Keratinocyte (primary cell): ENCODE data around the gene SARS1. TPM values are rescaled to one million over a fixed set of nuclear protein-coding genes. Genes with fewer than 3 reads are reported as not detected.

Experiments
- DNase-seq: peaks from one replicate; pipeline ENCODE4 v3.0.0-alpha.2; 2011; ENCODE audit warnings: low read depth, missing footprints, low spot score
- FAIRE-seq: peaks from 2 replicates; lab custom pipeline; 2011; peaks lifted over from hg19 to GRCh38; lab: Jason Lieb, UNC
- H2AFZ ChIP-seq: 2 replicates; pipeline ENCODE4 v1.6.0; 2012; ENCODE audit warnings: low read length, control low read depth, inconsistent platforms; ENCODE audit not compliant: control insufficient read depth
- H3K27ac ChIP-seq: 2 replicates; pipeline ENCODE4 v1.5.1; 2011; ENCODE audit warnings: low read length; ENCODE audit not compliant: control insufficient read depth, insufficient read depth
- H3K27me3 ChIP-seq: 3 replicates; pipeline ENCODE4 v1.6.0; 2011; ENCODE audit warnings: low read length; ENCODE audit not compliant: control insufficient read depth, insufficient read depth; ENCODE audit errors: extremely low read depth
- H3K36me3 ChIP-seq, 2 experiments: 2 replicates in 1 of 2; 3 replicates in 1 of 2; pipeline ENCODE4 v1.5.1; 2011; ENCODE audit warnings: low read length in 2 of 2, mild to moderate bottlenecking in 1 of 2; ENCODE audit not compliant: control insufficient read depth in 2 of 2, insufficient read depth in 2 of 2; ENCODE audit errors: extremely low read depth in 1 of 2
- H3K4me1 ChIP-seq: 3 replicates; pipeline ENCODE4 v1.5.1; 2011; ENCODE audit warnings: low read length; ENCODE audit not compliant: control insufficient read depth, insufficient read depth; ENCODE audit errors: extremely low read depth
- H3K4me2 ChIP-seq: 3 replicates; pipeline ENCODE4 v1.6.0; 2011; ENCODE audit warnings: low read depth, low read length; ENCODE audit not compliant: control insufficient read depth, insufficient read depth; ENCODE audit errors: extremely low read depth
- H3K4me3 ChIP-seq, 3 experiments: fragments of 200-600 bp in 1 of 3; sonication (generic) in 1 of 3; 2 replicates in 2 of 3; 3 replicates in 1 of 3; pipeline ENCODE4 v1.5.1; 2011 to 2016; ENCODE audit warnings: low read length in 3 of 3, mild to moderate bottlenecking in 3 of 3, control low read depth in 2 of 3, inconsistent platforms in 1 of 3, low read depth in 1 of 3, mixed read lengths in 1 of 3, mixed run types in 1 of 3, moderate library complexity in 1 of 3; ENCODE audit not compliant: control insufficient read depth in 2 of 3, insufficient read depth in 2 of 3; ENCODE audit errors: extremely low read depth in 1 of 3
- H3K79me2 ChIP-seq: 2 replicates; pipeline ENCODE4 v1.6.0; 2012; ENCODE audit warnings: low read length; ENCODE audit not compliant: control insufficient read depth, insufficient read depth
- H3K9ac ChIP-seq: 3 replicates; pipeline ENCODE4 v1.6.0; 2011; ENCODE audit warnings: low read length; ENCODE audit not compliant: control insufficient read depth, insufficient read depth; ENCODE audit errors: extremely low read depth
- H3K9me1 ChIP-seq: 3 replicates; pipeline ENCODE4 v1.6.0; 2011; ENCODE audit warnings: low read length; ENCODE audit not compliant: control insufficient read depth, insufficient read depth; ENCODE audit errors: extremely low read depth
- H3K9me3 ChIP-seq: 2 replicates; pipeline ENCODE4 v1.5.1; 2012; ENCODE audit warnings: low read depth, low read length; ENCODE audit not compliant: control insufficient read depth
- H4K20me1 ChIP-seq: 3 replicates; pipeline ENCODE4 v1.6.0; 2011; ENCODE audit warnings: low read length; ENCODE audit not compliant: control insufficient read depth, insufficient read depth; ENCODE audit errors: extremely low read depth
- CTCF ChIP-seq, 3 experiments: IDR thresholded peaks in 1 of 3; conservative IDR thresholded peaks in 1 of 3; optimal IDR thresholded peaks in 1 of 3; 2 replicates in 2 of 3; 3 replicates in 1 of 3; pipeline versions ENCODE3 to v1.5.1; 2011; ENCODE audit warnings: low read length in 3 of 3, mild to moderate bottlenecking in 3 of 3, moderate library complexity in 2 of 3, control low read depth in 1 of 3, inconsistent platforms in 1 of 3; ENCODE audit not compliant: insufficient read depth in 2 of 3; ENCODE audit errors: extremely low read depth in 1 of 3
- EZH2 ChIP-seq: IDR thresholded peaks from one replicate; pipeline ENCODE4 v1.6.1; 2012; ENCODE audit warnings: inconsistent platforms, mild to moderate bottlenecking, low read length, moderate library complexity
- dilution Hi-C: fragments of 300-500 bp; cut with MboI; formaldehyde crosslinking; loops from one replicate; pipeline ENCODE4 v1.7.0; 2020; ENCODE audit warnings: low sequenced_read_pairs; ENCODE audit not compliant: extremely low pct_ligation_motif_present
- polyA plus RNA-seq, 5 experiments: library from polyadenylated mRNA; depleted of rRNA in 3 of 5; stranded (reverse) in 3 of 5; stranded (forward) in 1 of 5; unstranded in 1 of 5; fragments of >200 nt; gene quantifications; 1 replicate in 1 of 5; 2 replicates in 3 of 5; 3 replicates in 1 of 5; pipeline versions ENCODE4 v1.2.1 to v1.2.3, GENCODE V29; 2011 to 2012; ENCODE audit warnings: missing spikeins in 2 of 5, low read depth in 1 of 5, low replicate concordance in 1 of 5

The SARS1 gene
- polyA plus RNA-seq, 1 donor (not counting 4 experiments of a cell fraction or from before 2014, with no cell fraction given) = 203 TPM

- peak overlapping the region; percentile 31 to 61 (median 47) for H3K4me3 ChIP-seq
- H3K9me3 ChIP-seq = no peaks in the 10 kb centered on the region
- H4K20me1 ChIP-seq = no peaks in the 10 kb centered on the region
- peaks cover 27% of the 10 kb centered on the region for H3K4me1 ChIP-seq
- FAIRE-seq = no peak
- H3K36me3 ChIP-seq = peaks cover 4 to 12% of the 10 kb centered on the region in 2 experiments
- H3K27me3 ChIP-seq = no peaks in the 10 kb centered on the region
- H3K27ac ChIP-seq = no peak overlapping the region
- H3K9me1 ChIP-seq = no peaks in the 10 kb centered on the region
- H3K4me2 ChIP-seq = peak overlapping the region; percentile 78
- H3K9ac ChIP-seq = peak overlapping the region; percentile 39
- H3K79me2 ChIP-seq = peaks cover 27% of the 10 kb centered on the region
- H2AFZ ChIP-seq = no peak overlapping the region
- no peak for TF ChIP-seq EZH2
- no peak for TF ChIP-seq CTCF (optimal IDR thresholded peaks at IDR 0.05 in 1 of 3, IDR thresholded peaks at IDR 0.05 in 1 of 3, conservative IDR thresholded peaks at IDR 0.05 in 1 of 3; ENCODE audit: extremely low read depth in 1 of 3, insufficient read depth in 2 of 3, low read length in 3 of 3)
- no peak for DNase-seq
- dilution Hi-C loops = no loop called here
These were observed 36.1 kb downstream of the SARS1 start for GRCh38 chr1:109249654-109250401.

- dilution Hi-C loops = no loop called here
- FAIRE-seq = no peak
- H3K4me3 ChIP-seq = peak overlapping the region; percentile 31 to 61 (median 47)
- H3K9me1 ChIP-seq = peaks cover 1% of the 10 kb centered on the region
- H3K79me2 ChIP-seq = peaks cover 33% of the 10 kb centered on the region
- no peak overlapping the region for H2AFZ ChIP-seq
- H3K9me3 ChIP-seq = no peaks in the 10 kb centered on the region
- H3K4me1 ChIP-seq = peaks cover 35% of the 10 kb centered on the region
- no peaks in the 10 kb centered on the region for H4K20me1 ChIP-seq
- no peaks in the 10 kb centered on the region for H3K27me3 ChIP-seq
- peaks cover 4 to 12% of the 10 kb centered on the region in 2 experiments for H3K36me3 ChIP-seq
- H3K9ac ChIP-seq = no peak overlapping the region
- DNase-seq = no peak
- H3K4me2 ChIP-seq = peak overlapping the region; percentile 78
- H3K27ac ChIP-seq = no peak overlapping the region
- TF ChIP-seq CTCF (optimal IDR thresholded peaks at IDR 0.05 in 1 of 3, IDR thresholded peaks at IDR 0.05 in 1 of 3, conservative IDR thresholded peaks at IDR 0.05 in 1 of 3; ENCODE audit: extremely low read depth in 1 of 3, insufficient read depth in 2 of 3, low read length in 3 of 3) = no peak
- TF ChIP-seq EZH2 = no peak
These were observed 36.9 kb downstream of the SARS1 start for GRCh38 chr1:109250454-109251276.
